ENCODE measurements around the gene PER1. TPM values are rescaled to one million over a fixed set of nuclear protein-coding genes. Genes with fewer than 3 reads are reported as not detected.
A peak's percentile ranks its signal among the peaks of the same experiment; 100 is the strongest.

The PER1 gene
- total and polyA plus RNA-seq, 2 of the 13 experiments (the other 11 are each of a cell fraction or from before 2014, with no cell fraction given): 2.6 to 3.6 TPM

GRCh38 chr17:8153525-8153956 lies 1.3 kb upstream of the PER1 start (continued):
- TF ChIP-seq HMGXB4 (CRISPR knock-in tag; IDR thresholded peaks at IDR 0.05; ENCODE audit: borderline replicate concordance in 1 of 2, low read depth in 1 of 2) (peak; percentile 66 to 72; a peak in 3 of 4 replicates), RXRB (CRISPR knock-in tag; IDR thresholded peaks at IDR 0.05; ENCODE audit: borderline replicate concordance) (0 out of 2 replicates have a peak, but pooled peaks have one; percentile 32), ZNF580 (CRISPR knock-in tag; IDR thresholded peaks at IDR 0.05; ENCODE audit: borderline replicate concordance, low read depth) (peak; percentile 24; the same call in 1 of the 2 replicates), FOXP4 (CRISPR knock-in tag; IDR thresholded peaks at IDR 0.05) (peak; percentile 60), POLR2AphosphoS2 (IDR thresholded peaks at IDR 0.05; ENCODE audit: low read depth, low read length) (no peak), MIXL1 (CRISPR knock-in tag; IDR thresholded peaks at IDR 0.05) (peak; percentile 21; the same call in 1 of the 2 replicates), THAP11 (CRISPR knock-in tag; IDR thresholded peaks at IDR 0.05) (peak; percentile 9; the same call in 1 of the 2 replicates), ZHX2 (IDR thresholded peaks at IDR 0.05; ENCODE audit: low read depth) (0 out of 2 replicates have a peak, but pooled peaks have one; percentile 15), ZHX2 (CRISPR knock-in tag; IDR thresholded peaks at IDR 0.05; ENCODE audit: borderline replicate concordance) (no peak), NFIC (IDR thresholded peaks at IDR 0.05; ENCODE audit: low read length) (peak; percentile 39; the same call in 1 of the 2 replicates), ZNF207 (IDR thresholded peaks at IDR 0.05; ENCODE audit: borderline replicate concordance) (no peak), ZNF12 (CRISPR knock-in tag; IDR thresholded peaks at IDR 0.05) (0 out of 2 replicates have a peak, but pooled peaks have one; percentile 37), ZSCAN9 (CRISPR knock-in tag; IDR thresholded peaks at IDR 0.05; ENCODE audit: borderline replicate concordance) (peak; percentile 52; the same call in 1 of the 2 replicates), RAD51 (IDR thresholded peaks at IDR 0.05; ENCODE audit: borderline replicate concordance) (peak; percentile 90), PATZ1 (CRISPR knock-in tag; IDR thresholded peaks at IDR 0.05) (peak; percentile 94), ZGPAT (CRISPR knock-in tag; IDR thresholded peaks at IDR 0.05) (peak; percentile 36; the same call in 1 of the 2 replicates)

Measured in HepG2 (cell line).